ENCODE results near the gene HMHB1.

- no peak for TF ChIP-seq CTCF (conservative IDR thresholded peaks at IDR 0.05)
- no peak for TF ChIP-seq ZFX (IDR thresholded peaks at IDR 0.05)
Measured at GRCh38 chr5:143812085-143812705, at the start of gene HMHB1.
